Stomach (tissue), 4 donors: ENCODE measurements around the gene MEOX2.

Experiments used
- CTCF ChIP-seq, 7 experiments: fragments of 450-650 bp in 4 of 7; fragments of 200-600 bp in 3 of 7; sonication (generic) in 3 of 7; IDR thresholded peaks; one replicate each; pipeline ENCODE4 v1.5.1; 2016 to 2019; ENCODE audit warnings: antibody characterized with exemption in 7 of 7, control low read depth in 2 of 7, mild to moderate bottlenecking in 1 of 7
- POLR2A ChIP-seq, 4 donors: fragments of 450-650 bp; IDR thresholded peaks; one replicate each; pipeline ENCODE4 v1.6.1; 2016; ENCODE audit warnings: antibody characterized with exemption in 4 of 4, control low read depth in 2 of 4, mild to moderate bottlenecking in 1 of 4, moderate library complexity in 1 of 4

GRCh38 chr7:15650787-15651186 lies 35.7 kb downstream of the MEOX2 start:
- TF ChIP-seq CTCF (IDR thresholded peaks at IDR 0.05) (no peak), POLR2A (IDR thresholded peaks at IDR 0.05) (no peak)
